Ureter (tissue), 1 donor: Measurements from ENCODE around the gene STXBP3. TPM values are rescaled to one million over a fixed set of nuclear protein-coding genes. Genes with fewer than 3 reads are reported as not detected.
"Not testable (repeated sequence)": the region's sequence is repeated elsewhere in the genome, so short reads cannot be mapped to it uniquely, and the experiment has no call there.

Source experiments
- DNase-seq: peaks from one replicate; pipeline ENCODE4 v3.0.0-alpha.2; 2020; ENCODE audit warnings: low spot score
- total RNA-seq: library from RNA; stranded (reverse); gene quantifications from one replicate; pipeline ENCODE4 v1.2.4, GENCODE V29; 2023
- donor health status: DM: yes; HTN: yes; CAD: no.

The STXBP3 gene
- 59.3 TPM for total RNA-seq

DNA sequence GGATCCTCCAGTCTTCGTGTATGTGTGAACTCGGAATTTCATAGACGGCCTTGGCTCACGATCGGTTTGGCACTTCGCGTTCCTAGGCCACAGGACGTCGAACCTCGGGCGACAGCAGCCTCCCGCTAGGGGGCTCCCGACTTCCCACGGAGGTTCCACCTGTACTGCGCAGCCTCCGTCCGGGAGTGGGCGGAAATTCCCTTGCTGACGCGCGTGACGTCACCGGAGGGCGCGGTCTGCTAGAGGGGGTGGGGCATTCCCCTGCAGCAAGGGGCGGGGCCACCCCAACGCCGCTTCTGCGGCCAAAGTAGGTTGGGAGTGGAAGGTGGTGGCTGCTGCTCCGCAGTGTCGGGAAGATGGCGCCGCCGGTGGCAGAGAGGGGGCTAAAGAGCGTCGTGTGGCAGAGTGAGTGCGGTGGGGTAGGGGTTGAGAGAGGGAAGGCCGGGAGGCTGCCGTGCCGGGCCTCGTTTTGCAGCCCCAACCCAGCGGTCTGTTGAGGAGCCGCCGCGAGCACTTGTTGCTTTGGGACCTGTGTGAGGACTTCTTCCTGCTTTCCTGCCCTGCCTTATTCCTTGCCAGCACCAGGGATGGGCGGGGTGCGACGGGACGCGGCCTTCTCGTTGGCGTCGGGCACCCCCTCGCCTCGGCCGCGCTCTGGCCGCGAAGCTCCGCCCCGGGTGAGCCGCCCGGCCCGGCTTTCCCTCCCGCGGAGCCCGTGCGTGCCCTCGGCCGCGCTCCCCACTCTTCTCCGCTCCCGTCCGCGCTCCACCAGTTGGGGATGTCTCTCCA lies at the start of gene STXBP3:
TSS of gene STXBP3 (plus strand) at position 293 of the 789 bp plus-strand sequence. CDS start at position 357, 64 bp downstream.
- DNase-seq = peak; percentile 100

- DNase-seq = no peak
These were observed 46.8 kb upstream of the STXBP3 start for GRCh38 chr1:108699375-108700332.

GRCh38 chr1:108701176-108701849 lies 45.2 kb upstream of the STXBP3 start:
- no peak for DNase-seq

DNA sequence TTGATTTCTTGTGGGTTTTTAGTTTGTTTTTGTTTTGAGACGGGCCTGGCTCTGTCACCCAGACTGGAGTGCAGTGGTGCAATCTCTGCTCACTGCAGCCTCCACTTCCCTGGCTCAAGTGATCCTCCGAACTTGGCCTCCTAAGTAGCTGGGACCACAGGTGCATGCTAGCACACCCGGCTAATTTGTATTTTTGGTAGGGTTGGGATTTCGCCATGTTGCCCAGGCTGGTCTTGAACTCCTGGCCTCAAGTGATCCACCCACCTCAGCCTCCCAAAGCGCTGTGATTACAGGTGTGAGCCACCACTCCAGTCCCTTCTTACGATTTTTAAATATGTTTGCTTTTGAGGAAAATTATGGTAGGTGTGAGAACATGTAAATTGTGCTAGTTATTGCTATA lies 44.4 kb upstream of the STXBP3 start:
- not testable (repeated sequence) for DNase-seq

DNA sequence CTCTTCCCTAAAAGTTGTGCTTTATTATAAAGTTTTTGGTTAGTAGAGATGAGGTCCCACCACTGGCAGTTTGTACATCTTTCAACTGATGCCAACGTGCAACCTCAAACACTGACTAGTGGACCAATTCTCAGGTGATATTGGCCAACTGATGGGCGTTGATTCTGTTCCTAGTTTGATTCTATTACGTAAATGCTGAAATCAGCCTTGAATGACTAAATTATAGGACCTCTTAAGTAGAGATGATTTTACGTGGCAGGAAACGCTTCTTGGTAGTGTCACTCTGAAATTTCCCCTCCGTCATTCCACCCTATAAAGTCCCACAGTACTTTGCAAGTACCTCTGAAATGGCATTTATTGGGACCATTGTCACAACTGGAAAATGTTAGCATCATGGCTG lies 42.5 kb upstream of the STXBP3 start:
- no peak for DNase-seq

GRCh38 chr1:108704496-108704895 lies 42.0 kb upstream of the STXBP3 start:
- DNase-seq = no peak

GRCh38 chr1:108706643-108707042 lies 39.8 kb upstream of the STXBP3 start:
- DNase-seq = no peak

DNA sequence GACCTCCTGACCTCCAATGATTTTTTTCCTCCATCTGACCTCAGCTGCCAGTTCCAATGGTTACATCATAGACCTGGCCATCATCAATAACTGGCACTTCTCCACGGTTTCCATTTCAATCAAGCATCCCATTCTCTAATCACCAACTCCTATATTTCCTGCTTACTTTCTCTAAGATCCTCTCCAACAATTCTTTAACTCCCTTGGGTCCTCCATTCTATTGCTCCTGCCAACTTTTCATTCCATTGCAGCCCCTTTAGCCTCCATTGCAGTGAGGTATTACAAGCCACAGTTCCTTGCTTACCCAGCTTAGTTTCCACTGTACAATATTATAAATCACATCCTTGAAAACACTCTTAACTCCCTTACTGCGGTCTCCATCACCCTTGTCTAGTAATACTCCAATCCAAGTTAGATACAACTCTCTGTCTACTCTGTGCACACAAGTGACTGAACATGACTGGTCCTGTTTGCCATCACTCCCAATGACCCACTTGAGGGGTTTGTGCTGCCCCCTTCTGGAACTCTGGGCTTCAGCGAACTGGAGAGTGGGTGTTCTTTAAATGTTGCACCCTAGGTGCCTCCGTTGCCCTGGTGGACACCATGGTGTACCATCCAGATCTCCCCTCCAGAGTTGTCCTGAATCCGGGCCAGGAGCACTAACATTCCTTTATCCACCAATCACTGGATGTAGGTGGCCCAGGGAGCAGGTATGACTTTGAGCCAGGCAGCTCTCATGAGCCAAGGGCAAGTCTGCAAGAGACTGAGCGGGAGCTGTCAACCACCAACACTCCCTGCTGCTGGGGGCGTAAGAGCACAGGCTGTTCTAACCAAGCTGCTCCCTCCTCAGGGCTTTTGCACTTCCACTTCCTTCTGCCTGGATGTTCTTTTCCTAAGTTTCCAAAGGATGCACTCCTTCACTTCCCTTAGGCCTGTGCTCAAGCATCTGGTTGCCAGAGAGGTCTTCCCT lies 37.5 kb upstream of the STXBP3 start:
- DNase-seq = no peak

GRCh38 chr1:108712606-108713150 lies 33.8 kb upstream of the STXBP3 start, which contains the start of gene FNDC7:
Gene FNDC7, plus strand, starts transcription at chr1:108712908. Its CDS starts 26 bp downstream, at chr1:108712934.
- DNase-seq = no peak

DNA sequence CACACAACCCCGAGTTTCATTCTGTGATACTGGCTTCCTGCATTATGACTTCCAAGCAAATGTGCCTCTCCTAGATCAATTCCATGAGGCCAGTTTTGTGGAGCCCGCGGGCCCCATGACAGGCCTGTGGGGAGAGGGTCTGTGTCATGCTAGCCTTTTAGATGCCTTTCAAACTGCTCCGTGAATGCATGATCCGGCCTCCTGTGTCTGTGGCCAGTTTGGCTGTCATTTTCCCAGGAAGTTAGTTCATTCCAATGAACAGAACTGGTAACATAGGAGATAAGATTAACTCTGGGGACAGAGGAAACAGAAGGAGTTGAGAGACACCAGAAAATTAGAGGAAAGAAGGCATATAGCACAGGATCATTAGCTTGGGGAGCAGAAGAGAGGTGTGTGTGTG lies 30.5 kb upstream of the STXBP3 start:
- no peak for DNase-seq

DNA sequence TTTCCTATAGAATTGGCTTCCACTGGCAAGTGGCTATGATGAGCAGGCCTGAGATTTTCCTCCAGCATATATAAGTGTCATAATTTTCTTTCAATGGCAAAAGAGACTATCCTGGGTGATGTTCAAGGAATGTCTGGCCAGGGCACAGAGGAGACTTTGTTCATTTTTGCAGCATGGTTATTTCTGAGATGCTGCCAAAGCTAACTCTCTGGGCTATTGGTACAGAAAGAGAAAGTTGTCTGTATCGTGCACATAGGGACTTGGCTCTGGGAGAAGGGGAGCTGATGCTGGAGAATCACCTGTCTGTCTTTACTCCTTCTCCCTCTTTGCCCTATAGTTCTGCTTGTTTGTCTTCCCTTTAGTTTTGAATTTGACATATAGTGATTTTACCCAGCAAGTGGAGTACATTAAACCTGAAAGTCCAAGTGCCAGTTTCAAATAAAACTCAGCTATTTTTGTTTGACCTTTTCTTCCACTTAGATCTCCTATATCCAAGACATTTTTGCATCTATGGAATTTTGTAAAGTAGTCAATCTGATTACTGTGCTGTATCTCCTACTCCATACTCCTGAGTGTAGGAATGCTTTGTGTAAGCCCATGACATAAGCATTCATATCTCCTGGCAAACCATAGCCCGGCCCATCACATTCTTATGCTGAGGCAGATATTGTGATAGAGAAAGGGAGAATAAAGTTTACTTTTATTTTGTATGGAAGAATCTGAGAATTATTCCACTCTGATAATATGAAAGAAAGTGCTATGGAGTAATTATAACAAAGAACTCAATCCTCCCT lies 29.8 kb upstream of the STXBP3 start:
- DNase-seq = no peak

DNA sequence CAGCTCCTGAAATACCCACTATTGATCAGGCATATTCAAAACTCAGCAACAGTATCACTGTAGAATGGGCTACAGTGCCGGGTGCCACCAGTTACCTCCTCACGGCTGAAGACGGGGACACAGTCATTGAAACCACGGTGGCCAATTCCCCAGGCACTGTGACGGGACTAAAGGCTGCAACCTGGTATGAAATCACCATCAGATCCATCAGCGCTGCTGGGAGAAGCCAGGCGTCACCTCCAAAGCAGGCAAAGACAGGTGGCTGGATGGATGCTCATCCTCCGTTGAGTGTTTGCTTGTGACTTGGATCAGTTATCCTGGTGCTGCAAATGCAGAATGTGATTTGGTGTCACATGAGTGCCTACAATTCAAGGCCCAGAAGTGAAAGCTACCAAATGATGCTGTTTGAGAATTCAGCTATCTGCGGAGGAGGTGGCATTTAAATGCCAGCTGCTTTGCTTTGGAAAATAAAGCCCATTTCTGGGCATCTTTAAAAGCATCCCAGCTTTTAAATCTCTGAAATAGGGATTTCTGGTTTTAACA lies 28.6 kb upstream of the STXBP3 start:
- no peak for DNase-seq

DNA sequence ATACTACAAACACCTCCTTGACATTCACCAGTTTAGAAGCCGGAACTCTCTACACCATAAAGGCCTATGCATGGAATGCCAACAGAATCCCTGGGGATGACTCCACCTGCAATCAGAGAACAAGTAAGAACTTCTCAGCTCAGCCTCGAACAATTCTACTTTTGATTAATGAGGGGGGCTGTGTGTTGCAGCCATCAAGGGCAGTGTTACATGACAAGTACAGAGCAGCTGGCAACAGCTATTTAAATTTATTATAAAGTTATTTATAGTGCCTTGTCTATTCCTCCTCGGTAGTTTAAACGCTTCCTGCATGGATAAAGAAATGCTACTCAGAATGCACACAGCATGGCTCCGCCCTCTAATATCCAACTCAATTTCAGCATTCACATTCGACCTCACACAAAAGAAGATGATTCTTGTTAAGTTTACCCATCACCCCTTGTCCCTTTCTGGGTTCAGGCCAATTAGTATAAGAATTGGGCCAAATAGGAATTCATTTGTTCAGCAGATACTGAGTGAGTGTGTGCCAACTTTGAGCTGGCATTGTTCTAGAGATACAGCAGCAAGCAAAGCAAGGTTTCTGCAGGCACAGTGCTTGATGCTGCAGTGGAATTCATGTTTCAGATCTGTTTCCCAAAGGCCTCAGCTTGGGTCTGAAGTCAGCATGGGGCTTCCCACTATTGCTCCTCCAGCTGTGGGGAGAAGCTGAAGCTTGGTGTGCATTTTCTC lies 27.4 kb upstream of the STXBP3 start:
- no peak for DNase-seq

DNA sequence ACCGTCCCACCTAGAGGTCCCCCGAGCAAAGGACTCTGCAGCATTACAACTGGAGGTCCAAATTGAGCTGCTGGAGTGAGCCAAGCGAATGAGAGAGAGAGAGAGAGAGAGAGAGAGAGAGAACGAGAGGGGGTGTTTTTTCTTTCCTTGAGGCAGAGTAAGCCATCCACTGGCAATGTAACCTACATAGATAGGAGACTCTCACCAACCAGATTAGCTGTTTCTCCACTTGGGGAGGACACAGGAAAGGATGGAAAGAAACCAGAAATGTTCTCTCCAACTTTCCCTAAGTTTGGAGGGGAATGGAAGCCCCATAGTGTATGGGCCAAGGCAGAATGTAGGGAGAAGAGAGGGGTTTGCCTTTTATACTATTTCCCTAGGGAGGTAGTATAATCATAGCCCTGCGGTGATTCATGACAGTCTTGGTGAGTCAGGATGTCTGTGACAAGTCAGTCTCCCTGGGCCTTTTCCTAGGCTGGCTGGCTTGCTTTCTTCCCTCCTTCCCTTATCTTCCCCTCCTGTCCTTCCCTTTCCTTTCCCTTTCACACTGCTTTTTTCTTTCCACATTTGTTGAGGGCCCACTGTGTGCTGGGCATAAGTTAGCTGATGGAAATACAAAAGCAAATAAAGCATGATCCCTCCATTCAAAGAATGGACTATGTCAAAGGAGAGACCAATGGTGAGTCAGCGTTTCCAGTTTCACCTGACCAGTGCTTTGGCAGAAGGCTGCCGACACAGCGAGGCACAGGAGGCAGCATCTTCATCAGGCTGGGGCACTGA lies 26.6 kb upstream of the STXBP3 start:
- DNase-seq = no peak

DNA sequence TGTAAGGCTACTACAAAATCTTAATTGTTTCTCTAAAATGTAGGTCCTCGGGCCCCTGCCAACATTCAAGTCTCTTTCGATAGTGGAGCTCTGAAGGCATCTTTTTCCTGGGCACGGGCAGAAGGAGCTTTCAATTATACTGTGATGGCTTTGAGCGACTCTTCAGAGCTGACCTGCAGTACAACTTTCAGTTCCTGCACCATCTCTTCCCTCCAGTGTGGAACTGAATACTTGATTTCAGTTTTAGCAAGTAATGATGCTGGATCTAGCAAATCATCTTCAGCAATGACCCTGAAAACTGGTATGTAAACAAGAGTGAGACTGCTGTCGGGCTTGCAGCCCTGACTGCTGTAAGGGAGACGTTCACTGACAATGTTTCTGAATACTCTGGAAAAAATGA lies 24.2 kb upstream of the STXBP3 start:
- no peak for DNase-seq

DNA sequence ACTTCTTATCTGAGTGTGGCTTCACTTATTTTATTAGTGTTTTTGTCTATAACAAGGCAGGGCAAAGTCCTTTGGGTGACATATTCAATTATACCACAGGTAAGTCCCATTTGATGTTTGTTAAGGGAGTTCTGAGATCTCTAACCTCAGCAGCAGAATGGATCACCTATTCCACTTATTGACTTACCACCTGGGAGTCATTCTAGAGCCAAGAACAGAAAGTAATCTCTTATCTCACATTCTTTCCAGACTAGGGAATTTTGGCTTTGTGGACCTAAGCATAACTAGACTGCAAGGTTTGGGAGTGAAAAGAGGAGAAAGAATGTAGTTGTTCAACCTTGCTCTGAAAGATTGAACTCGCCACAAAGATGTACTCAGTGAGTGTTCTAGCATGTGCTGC lies 20.6 kb upstream of the STXBP3 start:
- DNase-seq = no peak

GRCh38 chr1:108728327-108728923 lies 18.0 kb upstream of the STXBP3 start:
- DNase-seq = no peak

DNA sequence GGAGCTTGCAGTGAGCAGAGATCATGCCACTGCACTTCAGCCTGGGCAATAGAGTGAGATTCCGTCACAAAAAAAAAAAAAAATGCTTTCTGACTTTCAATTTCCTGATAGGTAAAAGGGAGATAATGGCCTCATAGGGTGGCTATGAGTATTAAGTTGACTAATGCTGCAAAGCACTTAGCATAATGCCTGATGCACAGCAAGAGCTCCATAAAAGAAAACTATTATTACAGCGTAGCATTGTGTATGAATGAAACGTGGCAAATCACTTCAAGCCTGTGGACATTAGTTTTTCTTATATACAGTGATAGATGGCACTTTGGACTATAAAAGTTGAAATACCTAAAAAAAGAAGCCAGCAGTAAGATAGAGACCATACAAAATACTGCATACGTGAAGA lies 17.0 kb upstream of the STXBP3 start:
- no peak for DNase-seq
